ENCODE measurements around the gene BMPER.

The BMPER gene

GRCh38 chr7:34139086-34139485 lies 233.7 kb downstream of the BMPER start:
- H3K9me3 ChIP-seq (ENCODE audit: control insufficient read depth, insufficient read depth, low read length), result no peaks in the 10 kb centered on the region
- no peaks in the 10 kb centered on the region for H3K36me3 ChIP-seq (ENCODE audit: control insufficient read depth, insufficient read depth, low read length)
- H3K9ac ChIP-seq (ENCODE audit: low read depth, low read length), result no peak overlapping the region
- H3K4me3 ChIP-seq (ENCODE audit: low read depth, low read length), result no peak overlapping the region
- H3K27me3 ChIP-seq (ENCODE audit: control insufficient read depth, insufficient read depth, low read length), result no peaks in the 10 kb centered on the region
- peaks cover 6% of the 10 kb centered on the region for H3K4me1 ChIP-seq (ENCODE audit: control insufficient read depth, insufficient read depth, low read length)

- H3K9ac ChIP-seq (ENCODE audit: low read depth, low read length), result no peak overlapping the region
- H3K27me3 ChIP-seq (ENCODE audit: control insufficient read depth, insufficient read depth, low read length), result no peaks in the 10 kb centered on the region
- H3K4me3 ChIP-seq (ENCODE audit: low read depth, low read length), result no peak overlapping the region
- H3K9me3 ChIP-seq (ENCODE audit: control insufficient read depth, insufficient read depth, low read length), result no peaks in the 10 kb centered on the region
- no peaks in the 10 kb centered on the region for H3K36me3 ChIP-seq (ENCODE audit: control insufficient read depth, insufficient read depth, low read length)
- H3K4me1 ChIP-seq (ENCODE audit: control insufficient read depth, insufficient read depth, low read length), result peaks cover 6% of the 10 kb centered on the region
Observed at GRCh38 chr7:34140066-34140465, 234.7 kb downstream of the BMPER start.

- Histone ChIP-seq H3K36me3 (ENCODE audit: control insufficient read depth, insufficient read depth, low read length) (no peaks in the 10 kb centered on the region), H3K4me1 (ENCODE audit: control insufficient read depth, insufficient read depth, low read length) (peaks cover 2% of the 10 kb centered on the region), H3K27me3 (ENCODE audit: control insufficient read depth, insufficient read depth, low read length) (no peaks in the 10 kb centered on the region), H3K9ac (ENCODE audit: low read depth, low read length) (no peak overlapping the region), H3K9me3 (ENCODE audit: control insufficient read depth, insufficient read depth, low read length) (no peaks in the 10 kb centered on the region), H3K4me3 (ENCODE audit: low read depth, low read length) (no peak overlapping the region)
Observed at GRCh38 chr7:34143402-34143801, 238.1 kb downstream of the BMPER start.

- Histone ChIP-seq H3K9me3 (ENCODE audit: control insufficient read depth, insufficient read depth, low read length) (no peaks in the 10 kb centered on the region), H3K27me3 (ENCODE audit: control insufficient read depth, insufficient read depth, low read length) (no peaks in the 10 kb centered on the region), H3K9ac (ENCODE audit: low read depth, low read length) (no peak overlapping the region), H3K36me3 (ENCODE audit: control insufficient read depth, insufficient read depth, low read length) (no peaks in the 10 kb centered on the region), H3K4me1 (ENCODE audit: control insufficient read depth, insufficient read depth, low read length) (no peaks in the 10 kb centered on the region), H3K4me3 (ENCODE audit: low read depth, low read length) (no peak overlapping the region)
Observed at GRCh38 chr7:34145603-34146002, 240.3 kb downstream of the BMPER start.

GRCh38 chr7:34153656-34154270 lies 248.4 kb downstream of the BMPER start:
- peaks cover 12% of the 10 kb centered on the region for H3K4me1 ChIP-seq (ENCODE audit: control insufficient read depth, insufficient read depth, low read length)
- no peaks in the 10 kb centered on the region for H3K9me3 ChIP-seq (ENCODE audit: control insufficient read depth, insufficient read depth, low read length)
- H3K36me3 ChIP-seq (ENCODE audit: control insufficient read depth, insufficient read depth, low read length), result no peaks in the 10 kb centered on the region
- no peak overlapping the region for H3K4me3 ChIP-seq (ENCODE audit: low read depth, low read length)
- H3K9ac ChIP-seq (ENCODE audit: low read depth, low read length), result no peak overlapping the region
- H3K27me3 ChIP-seq (ENCODE audit: control insufficient read depth, insufficient read depth, low read length), result no peaks in the 10 kb centered on the region

- Histone ChIP-seq H3K4me1 (ENCODE audit: control insufficient read depth, insufficient read depth, low read length) (peaks cover 12% of the 10 kb centered on the region), H3K9ac (ENCODE audit: low read depth, low read length) (no peak overlapping the region), H3K36me3 (ENCODE audit: control insufficient read depth, insufficient read depth, low read length) (no peaks in the 10 kb centered on the region), H3K9me3 (ENCODE audit: control insufficient read depth, insufficient read depth, low read length) (no peaks in the 10 kb centered on the region), H3K27me3 (ENCODE audit: control insufficient read depth, insufficient read depth, low read length) (no peaks in the 10 kb centered on the region), H3K4me3 (ENCODE audit: low read depth, low read length) (no peak overlapping the region)
Observed at GRCh38 chr7:34155220-34155908, 250.0 kb downstream of the BMPER start.

- no peaks in the 10 kb centered on the region for H3K27me3 ChIP-seq (ENCODE audit: control insufficient read depth, insufficient read depth, low read length)
- peaks cover 12% of the 10 kb centered on the region for H3K4me1 ChIP-seq (ENCODE audit: control insufficient read depth, insufficient read depth, low read length)
- no peak overlapping the region for H3K4me3 ChIP-seq (ENCODE audit: low read depth, low read length)
- no peaks in the 10 kb centered on the region for H3K9me3 ChIP-seq (ENCODE audit: control insufficient read depth, insufficient read depth, low read length)
- H3K36me3 ChIP-seq (ENCODE audit: control insufficient read depth, insufficient read depth, low read length), result no peaks in the 10 kb centered on the region
- H3K9ac ChIP-seq (ENCODE audit: low read depth, low read length), result no peak overlapping the region
Observed at GRCh38 chr7:34156336-34156735, 251.0 kb downstream of the BMPER start.

GRCh38 chr7:34157137-34157536 lies 251.8 kb downstream of the BMPER start:
- no peaks in the 10 kb centered on the region for H3K36me3 ChIP-seq (ENCODE audit: control insufficient read depth, insufficient read depth, low read length)
- H3K4me1 ChIP-seq (ENCODE audit: control insufficient read depth, insufficient read depth, low read length), result peaks cover 7% of the 10 kb centered on the region
- H3K9ac ChIP-seq (ENCODE audit: low read depth, low read length), result no peak overlapping the region
- no peaks in the 10 kb centered on the region for H3K27me3 ChIP-seq (ENCODE audit: control insufficient read depth, insufficient read depth, low read length)
- H3K9me3 ChIP-seq (ENCODE audit: control insufficient read depth, insufficient read depth, low read length), result no peaks in the 10 kb centered on the region
- no peak overlapping the region for H3K4me3 ChIP-seq (ENCODE audit: low read depth, low read length)

GRCh38 chr7:34158368-34159153 lies 253.2 kb downstream of the BMPER start:
- Histone ChIP-seq H3K4me1 (ENCODE audit: control insufficient read depth, insufficient read depth, low read length) (no peaks in the 10 kb centered on the region), H3K4me3 (ENCODE audit: low read depth, low read length) (no peak overlapping the region), H3K9ac (ENCODE audit: low read depth, low read length) (no peak overlapping the region), H3K27me3 (ENCODE audit: control insufficient read depth, insufficient read depth, low read length) (no peaks in the 10 kb centered on the region), H3K9me3 (ENCODE audit: control insufficient read depth, insufficient read depth, low read length) (no peaks in the 10 kb centered on the region), H3K36me3 (ENCODE audit: control insufficient read depth, insufficient read depth, low read length) (no peaks in the 10 kb centered on the region)

GRCh38 chr7:34160261-34160752 lies 255.0 kb downstream of the BMPER start:
- Histone ChIP-seq H3K9me3 (ENCODE audit: control insufficient read depth, insufficient read depth, low read length) (no peaks in the 10 kb centered on the region), H3K9ac (ENCODE audit: low read depth, low read length) (no peak overlapping the region), H3K36me3 (ENCODE audit: control insufficient read depth, insufficient read depth, low read length) (no peaks in the 10 kb centered on the region), H3K4me1 (ENCODE audit: control insufficient read depth, insufficient read depth, low read length) (no peaks in the 10 kb centered on the region), H3K4me3 (ENCODE audit: low read depth, low read length) (no peak overlapping the region), H3K27me3 (ENCODE audit: control insufficient read depth, insufficient read depth, low read length) (no peaks in the 10 kb centered on the region)

- no peaks in the 10 kb centered on the region for H3K4me1 ChIP-seq (ENCODE audit: control insufficient read depth, insufficient read depth, low read length)
- H3K9me3 ChIP-seq (ENCODE audit: control insufficient read depth, insufficient read depth, low read length), result no peaks in the 10 kb centered on the region
- no peaks in the 10 kb centered on the region for H3K36me3 ChIP-seq (ENCODE audit: control insufficient read depth, insufficient read depth, low read length)
- H3K9ac ChIP-seq (ENCODE audit: low read depth, low read length), result no peak overlapping the region
- no peaks in the 10 kb centered on the region for H3K27me3 ChIP-seq (ENCODE audit: control insufficient read depth, insufficient read depth, low read length)
- H3K4me3 ChIP-seq (ENCODE audit: low read depth, low read length), result no peak overlapping the region
Observed at GRCh38 chr7:34162027-34162565, 256.8 kb downstream of the BMPER start.

All from iPS-15b (cell line).